ENCODE measurements around the gene FYB1. TPM values are rescaled to one million over a fixed set of nuclear protein-coding genes. Genes with fewer than 3 reads are reported as not detected.

Gene FYB1
- total and polyA plus RNA-seq, 2 donors (not counting 1 experiment from before 2014, with no cell fraction given) = 1.3 to 1.4 TPM

DNA sequence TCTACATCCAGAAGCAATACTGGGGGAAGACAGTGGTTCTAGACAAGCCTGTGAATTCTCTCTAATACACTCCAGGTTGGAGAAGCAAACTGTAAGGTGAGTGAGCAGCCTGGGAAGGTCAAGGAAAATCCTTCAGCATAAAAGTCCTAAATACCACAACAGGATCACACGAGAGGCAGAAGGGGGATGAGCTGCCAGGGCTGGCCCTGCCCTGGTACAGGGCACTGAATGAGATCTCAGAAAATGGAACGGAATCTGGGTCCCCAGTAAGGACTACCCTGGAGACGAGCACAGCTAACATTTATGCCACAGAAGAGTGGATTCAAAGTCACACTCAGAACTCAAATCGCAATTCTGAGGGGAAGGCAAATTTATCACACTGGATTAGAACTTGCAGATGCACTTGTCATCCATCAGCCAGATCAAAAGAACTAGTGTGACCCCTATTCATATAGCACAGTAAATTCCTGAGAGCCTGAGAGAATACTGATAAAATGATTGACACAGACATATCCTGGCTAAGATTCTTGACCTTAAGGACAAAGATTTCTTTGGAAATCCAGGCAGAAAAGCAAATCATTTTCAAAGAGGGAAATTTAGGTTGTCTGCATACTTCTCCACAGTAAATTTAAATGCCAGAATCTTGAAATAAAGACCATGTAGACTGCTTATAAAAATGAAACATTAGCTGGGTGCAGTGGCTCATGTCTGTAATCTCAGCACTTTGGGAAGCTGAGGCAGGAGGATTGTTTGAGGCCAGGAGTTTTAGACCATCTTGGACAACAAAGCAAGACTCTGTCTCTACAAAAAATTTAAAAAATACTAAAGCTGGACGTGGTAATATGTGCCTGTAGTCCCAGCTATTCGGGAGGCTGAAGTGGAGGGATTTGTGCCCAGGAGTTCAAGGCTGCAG, 25.6 kb downstream of the FYB1 start:
- Histone ChIP-seq H2AFZ (ENCODE audit: insufficient read depth, low read depth, low read length, poor library complexity, severe bottlenecking) (no peak overlapping the region), H3K36me3 (replicated peaks in 1 of 2; ENCODE audit: control extremely low read depth in 1 of 2, control insufficient read depth in 1 of 2, extremely low read depth in 1 of 2, insufficient read depth in 2 of 2, low read length in 1 of 2) (no peaks in the 10 kb centered on the region), H3K4me3 (ENCODE audit: control extremely low read depth in 1 of 5, extremely low read depth in 1 of 5, insufficient read depth in 1 of 5, low read depth in 2 of 5, low read length in 4 of 5) (no peak overlapping the region), H3K27ac (ENCODE audit: low read length in 2 of 2) (no peak overlapping the region), H3K9ac (ENCODE audit: low read length) (no peak overlapping the region), H3K4me1 (ENCODE audit: control insufficient read depth in 2 of 2, insufficient read depth in 2 of 2, low read length in 2 of 2) (peaks cover 17 to 18% of the 10 kb centered on the region in 2 donors), H4K20me1 (ENCODE audit: control insufficient read depth, insufficient read depth, low read length, poor library complexity, severe bottlenecking) (no peaks in the 10 kb centered on the region), H3K9me3 (ENCODE audit: control extremely low read depth in 1 of 3, control insufficient read depth in 2 of 3, insufficient read depth in 1 of 3, low read length in 2 of 3) (no peaks in the 10 kb centered on the region), H3K27me3 (replicated peaks in 1 of 4; ENCODE audit: control extremely low read depth in 1 of 4, control insufficient read depth in 3 of 4, insufficient read depth in 4 of 4, low read length in 3 of 4) (no peaks in the 10 kb centered on the region), H3K4me2 (replicated peaks; ENCODE audit: low read depth, low read length, poor library complexity, severe bottlenecking) (no peak overlapping the region), H3K79me2 (ENCODE audit: control insufficient read depth, insufficient read depth, low read length) (no peaks in the 10 kb centered on the region)
- H3K27me3 Mint-ChIP-seq = peaks cover 16% of the 10 kb centered on the region
- no peak overlapping the region for H3K4me3 Mint-ChIP-seq
- peaks cover 25% of the 10 kb centered on the region for H3K4me1 Mint-ChIP-seq
- no peak overlapping the region for H3K27ac Mint-ChIP-seq
- POLR2A ChIA-PET = no interaction called here
- WGBS (ENCODE audit: insufficient coverage) = 84% methylated on average over 5 of the region's 6 CpGs
- intact Hi-C loops (cut with micrococcal nuclease) = no loop called here
- H3K9me3 Mint-ChIP-seq (ENCODE audit: insufficient read depth) = no peaks in the 10 kb centered on the region
- DNase-seq = no peak
- TF ChIP-seq, protein P1, sequence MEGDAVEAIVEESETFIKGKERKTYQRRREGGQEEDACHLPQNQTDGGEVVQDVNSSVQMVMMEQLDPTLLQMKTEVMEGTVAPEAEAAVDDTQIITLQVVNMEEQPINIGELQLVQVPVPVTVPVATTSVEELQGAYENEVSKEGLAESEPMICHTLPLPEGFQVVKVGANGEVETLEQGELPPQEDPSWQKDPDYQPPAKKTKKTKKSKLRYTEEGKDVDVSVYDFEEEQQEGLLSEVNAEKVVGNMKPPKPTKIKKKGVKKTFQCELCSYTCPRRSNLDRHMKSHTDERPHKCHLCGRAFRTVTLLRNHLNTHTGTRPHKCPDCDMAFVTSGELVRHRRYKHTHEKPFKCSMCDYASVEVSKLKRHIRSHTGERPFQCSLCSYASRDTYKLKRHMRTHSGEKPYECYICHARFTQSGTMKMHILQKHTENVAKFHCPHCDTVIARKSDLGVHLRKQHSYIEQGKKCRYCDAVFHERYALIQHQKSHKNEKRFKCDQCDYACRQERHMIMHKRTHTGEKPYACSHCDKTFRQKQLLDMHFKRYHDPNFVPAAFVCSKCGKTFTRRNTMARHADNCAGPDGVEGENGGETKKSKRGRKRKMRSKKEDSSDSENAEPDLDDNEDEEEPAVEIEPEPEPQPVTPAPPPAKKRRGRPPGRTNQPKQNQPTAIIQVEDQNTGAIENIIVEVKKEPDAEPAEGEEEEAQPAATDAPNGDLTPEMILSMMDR (IDR thresholded peaks at IDR 0.05) = no peak
- no peak for TF ChIP-seq EZH2 (IDR thresholded peaks at IDR 0.05; ENCODE audit: borderline replicate concordance, insufficient read depth, low read depth, low read length, poor library complexity, severe bottlenecking)
- no peak for ATAC-seq (ENCODE audit: low read depth)
- CTCF ChIA-PET = interaction anchor here (1.2 kb wide), 1 partner anchor 24 kb away, joined by 3 read pairs; no protein-coding TSS in a partner anchor

Data from B cell (primary cell).